ENCODE measurements around the gene IQCK. TPM values are rescaled to one million over a fixed set of nuclear protein-coding genes. Genes with fewer than 3 reads are reported as not detected.
A peak's percentile ranks its signal among the peaks of the same experiment; 100 is the strongest.

The IQCK gene
- total RNA-seq, 1 donor from 2014 or later: 10.9 TPM

GRCh38 chr16:19859603-19860002 is 141.5 kb downstream of the IQCK start:
- no peak for DNase-seq (ENCODE audit: low read depth in 2 of 2)

DNA sequence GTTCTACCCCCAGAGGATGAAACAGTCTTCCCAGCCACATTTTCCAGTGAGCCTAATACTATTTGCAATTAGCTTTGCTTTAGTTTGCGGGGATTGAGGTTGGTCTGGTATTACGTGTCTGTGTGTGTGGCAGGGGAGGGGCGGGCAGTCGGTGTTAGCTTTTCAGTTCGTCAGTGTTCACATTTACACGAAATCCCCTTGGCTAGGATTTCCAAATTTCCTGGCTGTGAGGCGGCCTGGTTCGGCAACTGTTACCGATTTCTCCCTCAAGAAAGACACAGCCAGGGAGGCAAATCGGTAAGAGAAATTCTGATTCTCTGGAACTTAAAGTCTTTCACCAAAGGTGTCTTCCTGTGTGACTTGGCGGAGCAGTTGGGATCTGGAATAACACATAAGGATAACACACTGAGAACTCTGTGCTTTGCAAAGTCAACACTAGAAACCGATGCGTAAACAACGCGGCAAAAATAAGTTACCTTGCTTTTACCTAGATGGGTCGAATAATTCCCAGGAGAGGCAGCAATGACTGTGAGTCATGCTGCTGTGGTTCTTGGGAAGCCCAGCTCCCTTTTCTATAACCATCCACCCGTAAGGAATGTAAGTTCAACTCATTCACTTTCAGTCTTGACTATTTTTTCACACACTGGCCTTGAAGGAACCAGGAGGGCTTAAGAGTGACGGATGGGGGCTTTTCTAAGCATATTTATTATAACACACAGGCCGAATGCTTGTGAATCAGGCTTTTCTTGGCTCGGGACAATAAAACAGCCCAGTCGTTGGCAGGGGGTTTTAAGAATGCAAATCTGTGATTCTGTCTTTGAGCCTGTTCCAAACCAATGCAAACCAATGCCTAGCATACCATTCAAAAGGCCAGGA is 142.3 kb downstream of the IQCK start:
- DNase-seq (ENCODE audit: low read depth in 2 of 2): no peak

DNA sequence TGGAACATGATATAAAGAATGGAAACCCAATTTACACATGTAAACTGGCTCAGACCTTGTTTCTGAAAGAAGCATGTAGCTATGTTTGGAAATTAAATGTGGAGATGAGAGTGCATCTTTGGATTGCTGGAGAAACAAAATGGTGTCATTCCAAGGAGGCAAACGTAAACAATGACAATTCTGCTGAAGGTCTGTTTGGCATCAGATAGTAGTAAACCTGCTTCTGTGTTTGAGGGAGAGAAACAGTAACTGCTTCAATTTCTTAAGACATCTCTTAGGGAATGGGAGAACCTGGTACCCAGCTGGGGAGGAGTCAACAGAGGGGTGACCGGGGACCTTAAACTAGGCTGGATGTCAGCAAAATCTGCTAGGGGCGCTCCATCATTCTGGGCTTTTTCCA is 143.1 kb downstream of the IQCK start:
- no peak for DNase-seq (ENCODE audit: low read depth in 2 of 2)

DNA sequence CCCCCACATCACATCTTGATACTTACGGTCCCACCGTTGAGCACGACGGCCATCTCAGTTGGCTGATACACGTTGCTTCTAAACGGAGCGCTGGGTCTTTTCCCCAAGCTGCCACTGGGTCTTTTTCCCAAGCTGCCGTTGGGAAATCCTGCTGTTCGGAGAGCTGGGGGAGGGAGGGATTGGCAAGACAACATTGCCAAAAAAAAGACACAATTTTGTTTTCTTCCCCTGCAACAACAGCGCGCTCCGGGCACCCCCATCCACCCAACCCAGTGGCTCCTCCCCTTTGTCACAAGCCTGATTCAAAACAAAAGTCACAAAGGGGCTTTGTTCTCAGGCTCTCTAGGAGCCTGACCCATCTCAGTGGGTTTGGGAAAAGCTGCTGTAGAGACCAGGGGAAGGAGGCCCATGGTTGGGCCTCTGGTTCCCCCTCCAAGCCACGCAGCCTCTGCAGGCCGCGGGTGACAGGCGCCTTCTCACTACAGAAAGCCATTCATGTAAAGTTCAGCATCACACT is 143.8 kb downstream of the IQCK start:
- no peak for DNase-seq (ENCODE audit: low read depth in 2 of 2)

GRCh38 chr16:19863990-19864389 is 145.9 kb downstream of the IQCK start:
- no peak for DNase-seq (ENCODE audit: low read depth in 2 of 2)

DNA sequence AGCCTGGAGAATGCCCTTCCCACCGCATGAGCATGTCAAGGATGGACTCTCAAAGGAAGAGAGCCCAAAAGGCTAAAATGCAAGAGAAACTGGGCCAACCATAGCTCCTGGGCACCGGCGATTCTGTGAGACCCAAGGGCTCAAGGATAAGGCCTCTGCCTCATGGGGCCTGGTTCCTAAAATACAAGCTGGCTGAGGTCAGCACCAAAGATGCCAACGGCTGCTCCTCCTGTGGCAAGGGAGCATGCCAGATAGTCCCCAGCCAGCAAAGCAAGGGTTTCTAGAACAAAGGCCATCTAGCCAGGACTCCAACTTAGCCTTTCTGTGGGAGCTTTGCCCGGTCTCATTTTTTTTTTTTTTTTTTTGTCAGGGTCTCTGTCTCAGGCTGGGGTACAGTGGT is 146.5 kb downstream of the IQCK start:
- no peak for DNase-seq (ENCODE audit: low read depth in 2 of 2)

DNA sequence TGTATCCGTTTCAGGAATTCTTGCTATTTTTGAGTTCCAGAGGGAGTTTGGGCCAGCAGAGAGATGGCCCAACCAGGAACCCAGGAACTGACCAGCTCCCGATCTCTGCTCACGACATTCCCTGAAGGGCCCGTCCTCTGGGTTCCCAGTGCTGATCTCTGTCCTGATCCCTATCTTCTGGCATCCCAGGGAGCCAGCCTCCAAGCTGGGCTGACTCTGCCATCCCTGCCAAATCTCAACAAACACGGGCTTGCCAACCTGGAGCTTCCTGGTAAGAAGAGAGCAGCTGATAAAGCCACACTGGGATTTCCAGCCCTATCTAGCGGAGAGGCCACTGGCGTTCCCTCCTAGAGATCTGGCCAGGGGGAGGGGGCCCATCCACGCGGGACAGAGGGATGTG is 150.3 kb downstream of the IQCK start:
- DNase-seq (ENCODE audit: low read depth in 2 of 2): no peak

- no peak for DNase-seq (ENCODE audit: low read depth in 2 of 2)
These were observed 153.7 kb downstream of the IQCK start for GRCh38 chr16:19871721-19872120.

- DNase-seq (ENCODE audit: low read depth in 2 of 2): no peak
These were observed 154.2 kb downstream of the IQCK start for GRCh38 chr16:19872179-19872863.

- no peak for DNase-seq (ENCODE audit: low read depth in 2 of 2)
These were observed 154.9 kb downstream of the IQCK start for GRCh38 chr16:19872935-19873334.

DNA sequence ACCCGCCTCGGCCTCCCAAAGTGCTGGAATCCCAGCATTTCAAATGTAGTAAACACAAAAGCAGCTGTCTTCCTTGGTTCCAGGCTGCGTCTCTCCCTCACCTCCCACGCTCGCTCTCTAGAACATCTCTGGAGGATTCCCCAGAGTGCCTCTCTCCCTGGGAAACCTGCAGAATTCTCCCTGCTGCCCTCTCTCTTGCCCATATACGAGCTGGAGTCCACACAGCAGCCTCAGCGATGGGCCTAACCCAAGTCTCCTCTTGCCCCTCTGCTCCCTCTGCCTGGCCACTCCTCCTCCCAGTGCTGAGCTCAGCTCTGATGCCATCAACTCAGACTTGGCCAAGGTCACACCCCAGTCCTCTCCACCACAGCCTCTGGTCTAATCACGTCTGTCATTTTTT is 156.0 kb downstream of the IQCK start:
- no peak for DNase-seq (ENCODE audit: low read depth in 2 of 2)

DNA sequence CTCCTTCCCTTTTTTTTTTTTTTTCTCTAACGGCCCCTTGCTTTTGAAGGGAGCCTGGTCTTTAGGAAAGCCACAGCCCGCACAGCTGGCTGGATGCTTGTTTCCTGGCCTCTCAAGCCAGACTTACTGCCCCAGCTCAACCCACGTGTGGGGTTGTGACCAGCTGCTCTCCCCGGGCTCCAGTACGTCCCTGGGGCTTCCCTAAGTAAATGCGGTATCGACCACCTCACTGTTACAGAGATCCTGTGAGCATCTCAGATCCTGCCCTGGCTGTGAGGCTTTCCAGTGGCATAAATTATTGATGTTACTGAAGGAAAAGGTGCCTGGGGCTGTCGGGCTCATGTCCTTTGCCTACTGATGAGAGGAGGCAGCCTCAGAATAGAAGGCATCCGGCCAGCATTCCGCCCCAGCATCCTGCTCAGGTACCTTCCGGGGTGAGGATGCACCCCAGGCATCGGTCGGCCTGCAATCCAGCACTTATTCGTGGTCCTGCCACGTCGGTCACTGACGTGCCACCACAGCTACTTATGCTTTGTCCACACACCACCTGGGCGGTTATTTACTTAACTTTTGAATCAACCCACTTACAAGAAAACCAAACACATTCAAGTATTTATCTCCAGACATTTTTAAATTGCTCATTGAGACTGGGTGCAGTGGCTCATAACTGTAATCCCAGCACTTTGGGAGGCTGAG is 156.9 kb downstream of the IQCK start:
- DNase-seq (ENCODE audit: low read depth in 2 of 2): no peak

- no peak for DNase-seq (ENCODE audit: low read depth in 2 of 2)
These were observed 157.8 kb downstream of the IQCK start for GRCh38 chr16:19875900-19876299.

- peak in 1 of 2 donors; percentile 92 for DNase-seq (ENCODE audit: low read depth in 2 of 2)
These were observed 158.5 kb downstream of the IQCK start for GRCh38 chr16:19876501-19877059.

- DNase-seq (ENCODE audit: low read depth in 2 of 2): no peak
These were observed 160.7 kb downstream of the IQCK start for GRCh38 chr16:19878757-19879156.

DNA sequence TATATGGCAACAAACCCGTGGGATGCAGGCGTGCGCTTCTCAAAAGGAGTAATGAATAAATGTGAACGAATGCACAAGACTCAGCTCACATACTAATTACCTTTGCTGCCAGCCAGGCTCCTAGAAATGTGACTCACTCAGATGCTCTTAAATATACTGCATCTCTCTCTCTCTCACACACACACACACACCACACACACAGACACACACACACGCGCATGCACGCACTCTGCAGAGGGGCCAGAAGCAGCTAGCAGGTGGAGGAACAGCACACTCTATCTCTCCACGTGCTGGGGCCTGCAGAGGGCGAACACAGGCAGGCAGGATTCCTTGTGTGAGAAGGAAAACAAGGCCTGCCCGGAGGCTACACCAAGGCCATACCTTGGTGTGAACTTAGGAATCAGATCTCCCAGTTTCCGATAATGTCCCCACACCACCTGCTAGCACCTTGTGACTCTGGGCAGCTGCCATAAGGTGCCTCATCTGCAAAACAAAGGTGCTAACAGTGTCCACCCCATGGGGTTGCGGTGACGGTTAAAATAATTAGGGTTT is 161.2 kb downstream of the IQCK start:
- DNase-seq (ENCODE audit: low read depth in 2 of 2): no peak

GRCh38 chr16:19881028-19881427 is 163.0 kb downstream of the IQCK start:
- no peak for DNase-seq (ENCODE audit: low read depth in 2 of 2)

GRCh38 chr16:19881783-19882182 is 163.7 kb downstream of the IQCK start:
- DNase-seq (ENCODE audit: low read depth in 2 of 2): no peak

- no peak for DNase-seq (ENCODE audit: low read depth in 2 of 2)
These were observed 164.1 kb downstream of the IQCK start for GRCh38 chr16:19882186-19882585.

GRCh38 chr16:19882646-19883045 is 164.6 kb downstream of the IQCK start:
- no peak for DNase-seq (ENCODE audit: low read depth in 2 of 2)

DNA sequence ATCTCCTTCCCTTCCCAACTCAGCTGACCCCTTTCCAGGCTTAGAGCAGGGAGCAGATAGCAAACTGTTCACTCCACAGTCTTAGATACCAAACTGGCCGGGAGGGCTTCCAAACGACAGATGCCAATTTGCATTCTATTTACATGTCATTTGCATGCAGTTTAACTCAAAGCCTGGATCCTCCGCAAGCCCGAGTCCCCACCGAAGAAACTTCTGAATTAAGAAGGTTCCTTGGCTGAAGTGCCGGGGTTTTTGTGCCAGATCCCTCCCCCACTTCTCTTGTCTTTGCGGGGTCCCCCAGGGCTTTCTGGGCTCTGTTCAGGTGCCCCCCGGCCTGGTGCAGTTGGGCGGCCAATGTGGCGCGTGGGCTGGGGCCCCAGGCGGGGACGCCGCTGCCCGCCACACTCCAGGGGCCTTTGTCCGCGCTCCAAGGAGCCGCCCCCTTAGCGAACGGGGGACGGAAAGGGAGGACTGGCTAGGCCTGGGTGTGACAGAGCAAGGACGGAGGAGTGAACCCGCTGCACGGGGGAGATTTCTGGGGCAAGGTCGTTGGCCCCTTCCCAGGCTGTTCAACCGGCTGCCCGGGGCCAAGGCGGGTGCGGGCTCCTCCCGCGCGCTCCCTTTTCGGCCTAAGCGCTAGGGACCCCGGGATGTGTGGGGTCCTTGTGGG is 165.4 kb downstream of the IQCK start:
- DNase-seq (ENCODE audit: low read depth in 2 of 2): peak; percentile 36 to 58
